HG03135 (cell line): ENCODE results near the gene FANCC.

Experiments used
- ATAC-seq: cut with Tn5 transposase; IDR thresholded peaks from one replicate; pipeline ENCODE4 v1.9.1; 2021; ENCODE audit warnings: mild to moderate bottlenecking, moderate library complexity; ENCODE audit not compliant: unreplicated experiment

Gene FANCC

DNA sequence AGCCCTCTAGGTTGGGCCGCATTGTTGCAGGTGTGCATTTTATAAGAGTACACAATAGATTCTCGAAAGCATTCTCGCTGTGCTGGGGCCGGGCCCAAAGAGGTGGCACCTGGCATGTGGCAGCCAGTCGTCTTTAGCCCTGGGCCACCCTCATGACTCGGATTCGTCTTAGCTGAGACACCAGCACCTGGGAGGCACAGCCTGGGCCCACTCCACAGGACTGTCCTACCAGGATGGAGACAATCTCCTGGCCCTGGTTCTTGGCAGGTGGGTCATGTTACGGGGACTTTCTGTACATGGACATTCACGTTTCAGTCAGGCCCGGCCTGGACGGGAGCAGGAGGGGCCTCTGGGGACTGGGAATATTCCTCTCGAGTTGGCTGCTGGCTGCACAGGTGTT, 212.5 kb downstream of the FANCC start:
- ATAC-seq: no peak

DNA sequence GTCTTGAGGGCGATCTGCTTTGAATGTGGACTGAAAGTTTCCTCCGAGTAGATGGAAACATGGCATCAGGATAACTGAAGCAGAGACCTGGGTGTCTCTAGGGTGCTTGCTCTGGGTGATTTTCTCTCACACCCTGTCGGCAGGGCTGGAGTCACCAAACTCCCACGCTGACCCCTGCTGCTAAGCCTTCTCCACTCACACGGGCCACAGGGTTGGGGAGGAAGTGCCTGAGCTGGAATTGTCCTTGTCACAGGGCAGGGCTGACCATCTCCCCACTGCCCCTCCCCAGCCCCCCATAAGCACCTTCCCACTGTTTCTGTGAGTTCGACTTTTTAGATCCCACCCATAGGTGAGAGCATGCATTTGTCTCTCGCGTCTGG, 212.9 kb downstream of the FANCC start:
- no peak for ATAC-seq

DNA sequence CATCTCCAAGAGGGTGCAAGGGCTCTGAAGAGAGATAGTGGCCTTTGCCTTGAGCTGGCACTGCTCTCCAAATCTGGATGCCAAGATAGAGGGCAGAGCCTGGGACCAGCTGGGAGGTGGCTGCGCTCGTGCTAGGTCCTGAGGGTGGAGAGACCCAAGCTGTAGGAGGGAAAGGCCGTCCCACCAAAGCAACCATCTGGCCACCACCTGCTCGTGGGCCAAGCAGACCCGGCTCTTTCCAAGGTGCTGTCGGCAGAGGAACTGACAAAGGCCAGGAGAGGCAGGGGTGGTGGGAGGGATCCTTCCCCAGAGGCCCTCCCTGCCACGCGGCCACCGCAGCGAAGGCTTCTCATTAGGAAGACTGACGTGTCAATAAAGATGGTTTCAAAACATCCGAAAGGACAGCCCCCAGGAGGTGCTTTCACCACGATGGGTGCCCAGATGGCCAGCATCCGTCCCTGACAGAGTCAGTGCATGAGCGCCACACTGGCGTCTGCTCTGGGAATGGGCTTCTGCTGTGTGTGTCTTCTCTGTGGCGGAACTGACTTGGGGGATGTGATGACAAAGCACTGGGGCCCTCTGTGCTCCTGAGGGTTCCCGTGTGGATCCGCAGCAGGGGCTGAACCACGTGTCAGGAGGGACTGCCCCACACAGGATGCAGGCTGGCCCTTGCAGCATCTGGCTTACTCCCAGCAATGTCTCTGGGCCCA, 213.5 kb downstream of the FANCC start:
- no peak for ATAC-seq

DNA sequence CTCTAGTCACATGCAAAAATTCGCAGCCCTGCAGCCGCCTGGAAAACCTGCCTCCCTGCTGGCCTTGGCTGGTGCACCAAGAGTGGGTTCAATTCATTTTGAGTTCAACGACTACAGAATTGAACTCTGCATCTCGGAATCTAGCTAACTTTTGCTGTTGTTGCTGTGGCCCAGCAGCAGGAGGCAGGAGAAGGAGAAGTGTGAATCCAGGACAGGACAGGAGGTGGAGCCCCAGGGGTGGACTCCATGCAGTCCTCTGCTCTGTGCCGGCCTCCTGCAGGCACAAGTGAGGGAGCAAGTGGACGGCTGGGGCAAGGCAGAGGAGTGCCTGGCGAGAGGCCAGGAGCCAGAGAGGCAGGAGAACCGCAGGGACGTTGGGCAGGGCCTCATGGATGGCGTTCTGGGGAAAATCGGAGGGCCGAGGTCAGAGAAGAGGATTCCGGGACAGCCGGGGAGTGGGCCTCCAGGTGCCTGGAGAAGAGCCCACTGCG, 214.2 kb downstream of the FANCC start:
- ATAC-seq: no peak

DNA sequence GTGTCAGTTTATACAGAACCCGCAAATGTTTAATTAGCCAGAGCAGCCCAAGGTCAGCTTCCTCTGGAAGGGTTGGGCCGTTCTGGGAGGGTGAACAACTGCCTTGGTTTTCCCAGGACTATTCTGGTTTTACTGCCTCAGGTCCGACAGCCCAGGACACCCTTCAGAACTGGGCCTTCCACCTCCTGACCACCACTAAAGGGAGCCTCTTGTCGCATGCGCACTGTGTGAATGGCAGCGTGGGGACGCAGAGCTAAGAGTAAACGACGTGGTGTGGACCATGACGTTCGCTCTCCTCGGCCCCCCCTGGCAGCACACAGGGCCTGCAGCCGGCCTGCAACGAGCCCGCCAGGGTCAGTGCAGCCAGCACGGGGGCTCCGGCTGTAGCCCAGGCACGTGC, 214.9 kb downstream of the FANCC start:
- ATAC-seq: no peak

DNA sequence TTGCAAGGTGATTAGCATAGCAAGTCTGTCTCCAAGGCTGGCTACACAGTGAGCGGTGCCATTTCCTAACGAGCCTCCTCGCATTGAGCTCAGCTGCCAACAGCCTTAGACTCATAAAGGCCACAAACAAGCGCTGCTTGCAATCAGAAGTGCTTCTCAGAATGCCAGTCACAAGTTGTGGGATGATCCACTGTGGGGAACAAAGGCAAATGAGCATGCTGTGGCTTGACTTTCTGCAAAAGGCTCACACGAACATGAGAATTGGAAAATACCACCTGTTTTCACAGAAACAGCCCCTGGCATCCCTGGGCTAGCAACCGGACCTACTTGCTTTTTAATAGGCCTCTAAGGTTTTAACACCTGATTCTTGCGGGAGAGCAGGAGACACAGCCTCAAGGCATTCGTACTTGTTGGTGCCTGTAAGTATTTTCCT, 215.5 kb downstream of the FANCC start:
- no peak for ATAC-seq

DNA sequence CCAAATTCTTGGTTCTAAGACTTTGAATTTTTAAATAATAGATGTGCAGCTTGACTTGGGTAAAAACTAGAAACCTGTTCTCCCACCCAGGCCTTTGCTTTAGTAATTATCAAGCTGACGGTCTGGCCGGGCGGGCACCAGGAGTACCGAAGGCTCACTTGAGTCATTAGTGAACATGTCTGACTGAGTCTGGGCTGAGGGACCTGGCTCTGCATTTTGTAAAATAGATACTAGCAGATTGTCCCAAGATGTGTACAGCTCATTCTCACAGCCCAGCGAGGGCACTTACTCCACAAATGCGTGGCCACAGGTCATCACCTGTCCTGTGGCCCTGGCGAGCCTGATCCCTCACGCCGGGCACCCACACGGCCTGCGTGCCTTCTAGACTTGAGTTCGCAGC, 216.2 kb downstream of the FANCC start:
- no peak for ATAC-seq

DNA sequence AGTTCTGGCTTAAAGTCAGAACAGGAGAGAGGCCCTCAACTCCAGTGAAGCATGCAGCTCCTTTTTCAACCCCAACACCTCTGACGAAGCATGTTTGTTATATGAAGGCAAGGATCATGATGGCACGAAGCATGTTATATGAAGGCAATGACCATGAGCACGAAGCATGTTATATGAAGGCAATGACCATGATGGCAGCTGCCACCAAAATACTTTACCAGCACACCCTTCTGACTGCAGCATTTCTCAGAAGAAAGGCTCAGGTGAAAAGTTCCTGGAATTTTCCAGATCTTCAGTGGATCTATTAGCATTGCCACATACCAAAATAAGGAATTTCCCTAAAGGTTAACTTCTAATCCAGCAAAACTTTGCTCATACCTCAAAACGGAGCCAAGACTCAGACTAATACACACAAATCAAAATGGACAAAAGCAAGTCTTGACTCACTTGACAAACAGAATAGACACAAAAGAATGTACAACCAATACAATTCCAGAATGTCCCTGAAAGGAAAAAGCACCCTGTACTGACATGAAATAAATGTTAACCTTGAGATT, 217.4 kb downstream of the FANCC start:
- ATAC-seq: no peak

DNA sequence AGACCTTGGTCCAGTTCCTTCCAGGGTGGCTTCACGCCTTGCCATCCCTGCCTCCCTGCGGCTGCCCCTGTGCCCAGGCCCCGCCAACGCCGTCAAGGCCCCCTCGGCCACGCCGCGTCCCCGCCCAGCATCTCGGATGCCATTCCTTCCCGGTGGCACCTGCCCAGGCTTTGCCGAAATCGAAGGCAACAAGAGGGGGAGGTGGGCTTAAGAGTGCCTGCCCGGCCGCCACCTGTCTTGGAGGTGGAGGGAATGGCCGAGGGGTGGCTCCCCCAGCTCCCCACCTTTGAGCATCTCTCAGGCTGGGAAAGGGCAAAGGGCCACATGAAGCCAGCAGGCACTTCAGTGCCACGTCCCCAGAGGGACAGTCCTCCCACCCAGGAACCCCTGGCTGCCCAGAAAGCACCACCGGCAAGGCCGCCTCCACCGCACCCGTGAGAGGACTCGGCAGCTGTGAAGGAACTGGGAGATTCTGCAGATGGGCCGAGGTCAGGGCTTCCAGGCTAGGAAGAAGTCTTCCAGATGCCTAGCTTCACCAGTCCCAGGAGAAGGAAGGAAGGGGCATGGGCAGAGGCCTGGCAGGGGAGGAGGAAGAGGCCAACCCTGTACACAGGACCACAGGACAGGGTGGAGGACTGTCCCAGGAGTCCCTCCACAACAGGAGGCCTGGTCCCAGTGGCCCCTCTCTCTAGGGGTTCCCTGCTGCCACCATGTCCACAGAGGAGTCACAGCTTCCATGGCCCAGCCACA, 218.0 kb downstream of the FANCC start:
- ATAC-seq: no peak

DNA sequence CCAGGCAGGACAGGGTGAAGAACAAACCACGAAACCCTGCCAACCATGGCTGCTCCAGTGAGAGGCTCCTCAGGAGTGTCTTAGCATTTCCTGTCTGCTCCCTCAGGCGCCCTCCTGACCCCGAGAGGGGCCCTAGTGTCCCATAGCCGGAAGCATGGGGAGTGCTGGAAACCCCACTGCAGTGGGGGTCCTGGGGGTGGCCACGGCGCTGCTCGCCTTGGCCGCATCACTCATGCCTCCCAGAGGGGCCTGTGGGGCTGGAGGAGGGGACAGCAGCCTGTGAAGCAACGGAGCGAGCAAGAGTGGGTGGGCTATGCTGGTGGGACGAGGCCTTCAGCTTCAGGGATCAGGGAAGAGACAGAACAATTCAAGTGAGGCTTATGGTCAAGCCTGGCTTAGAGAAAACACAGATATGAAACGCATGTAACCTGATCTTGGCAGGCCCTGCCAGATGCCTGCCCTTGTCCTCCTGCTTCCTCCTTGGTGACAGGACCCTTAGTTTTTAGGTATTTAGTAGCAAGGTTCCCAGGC, 219.1 kb downstream of the FANCC start:
- no peak for ATAC-seq

DNA sequence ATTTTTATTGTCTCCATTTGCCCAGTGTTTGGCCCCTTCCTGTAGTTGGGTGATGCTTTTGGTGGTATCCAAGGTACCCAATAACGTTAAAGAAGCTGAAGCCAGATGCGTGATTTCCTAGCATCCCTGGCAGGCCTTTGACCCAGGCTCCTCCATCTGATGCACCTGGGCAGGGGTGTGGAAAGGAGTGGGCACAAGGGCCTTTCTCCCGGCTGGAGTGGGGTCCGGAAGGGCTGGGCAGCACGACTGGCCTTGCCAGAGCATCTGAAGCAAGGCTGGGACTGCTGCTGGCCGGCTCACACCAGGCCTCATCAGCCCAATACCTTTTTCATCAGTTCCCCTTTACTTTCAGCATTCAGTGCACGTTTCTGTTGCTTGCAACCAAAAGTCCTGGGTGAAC, 220.2 kb downstream of the FANCC start:
- no peak for ATAC-seq

DNA sequence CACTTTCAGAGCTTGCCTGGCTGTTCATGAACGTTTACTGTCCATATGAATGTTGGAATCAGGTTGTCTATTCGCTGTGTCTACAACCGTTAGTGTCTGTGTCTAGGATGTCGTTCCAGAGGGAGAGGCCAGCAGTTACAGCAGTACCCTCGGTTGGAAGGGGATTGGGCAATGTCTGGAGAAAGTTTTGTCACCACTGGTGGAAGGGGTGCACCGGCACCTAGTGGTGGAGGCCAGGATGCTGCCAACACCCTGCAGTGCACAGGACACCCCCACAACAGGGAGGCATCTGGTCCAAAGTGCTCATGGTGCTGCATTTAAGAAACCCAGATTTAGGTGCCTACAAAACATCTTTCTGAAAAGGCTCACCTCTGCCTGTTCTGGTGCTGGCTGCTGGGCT, 220.7 kb downstream of the FANCC start:
- no peak for ATAC-seq

DNA sequence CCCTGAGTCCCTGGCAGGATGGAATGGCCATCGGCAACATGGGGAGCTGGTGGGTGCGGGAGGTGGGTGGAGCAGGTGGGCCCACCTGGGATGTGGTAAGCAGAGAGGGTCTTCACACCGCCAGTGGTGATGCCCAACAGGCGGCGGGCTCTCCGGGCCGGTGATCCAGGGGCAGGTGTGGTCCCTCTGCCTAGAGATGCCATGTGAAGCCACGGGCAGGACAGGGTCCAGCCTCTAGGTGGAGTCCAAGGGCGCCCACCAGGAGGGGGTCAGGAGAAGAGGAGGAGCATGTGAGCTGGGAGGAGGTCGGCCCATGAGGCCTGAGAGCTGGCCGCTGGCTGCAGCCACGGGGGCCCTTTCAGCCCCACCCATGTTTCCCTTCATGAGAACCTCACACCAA, 221.1 kb downstream of the FANCC start:
- no peak for ATAC-seq

DNA sequence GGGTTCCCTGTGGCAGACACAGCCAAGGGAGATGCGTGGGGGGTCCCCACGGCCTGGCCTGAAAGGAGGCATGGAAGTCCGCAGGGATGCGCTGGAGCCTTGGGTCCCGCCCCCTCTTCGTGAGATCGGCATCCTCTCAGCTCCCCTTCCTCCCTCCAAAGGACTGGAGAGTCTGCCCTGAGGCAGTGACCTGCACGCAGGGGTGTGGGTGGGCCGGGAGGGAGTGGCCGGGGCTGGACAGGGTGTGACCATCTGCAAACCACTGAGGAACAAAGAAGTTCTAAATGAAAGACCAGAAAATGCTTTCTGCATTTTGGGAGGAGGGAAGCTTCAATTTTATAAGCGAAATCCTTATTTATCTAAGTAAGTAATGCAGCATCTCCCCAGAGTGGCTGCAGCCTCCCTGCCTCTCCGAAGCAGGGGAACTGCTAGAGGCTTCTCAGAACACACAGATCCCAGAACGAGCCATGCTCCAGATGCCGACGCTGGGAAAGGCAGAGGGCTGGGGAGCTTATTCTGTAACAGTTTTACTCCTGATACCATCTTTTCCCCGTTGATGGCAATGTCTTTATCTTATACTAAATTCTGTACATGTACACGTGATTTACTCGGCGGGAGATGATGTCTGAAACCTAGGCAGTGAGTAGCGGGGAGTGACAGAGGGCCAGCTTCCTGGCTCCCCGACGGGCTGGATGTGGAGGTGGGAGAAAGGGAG, 221.7 kb downstream of the FANCC start:
- no peak for ATAC-seq

DNA sequence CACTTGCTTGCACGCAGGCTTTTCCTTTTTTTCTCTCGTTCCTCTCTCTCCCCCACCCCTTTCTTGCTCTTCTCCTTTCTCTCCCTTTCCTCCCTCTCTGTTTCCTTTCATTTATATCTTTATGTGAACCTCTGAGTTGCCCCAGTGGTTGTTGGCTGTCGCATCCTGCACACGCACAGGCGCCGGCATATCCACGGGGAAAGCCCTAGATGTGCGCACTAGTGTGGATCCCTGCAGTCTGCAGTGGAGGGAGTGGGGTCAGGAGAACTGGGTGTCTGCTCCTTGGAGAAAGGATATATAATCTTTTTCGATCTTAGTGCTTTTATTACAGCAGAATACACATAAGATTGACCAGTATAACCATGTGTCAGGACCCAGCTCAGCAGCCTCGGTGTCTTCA, 223.5 kb downstream of the FANCC start:
- ATAC-seq: no peak

DNA sequence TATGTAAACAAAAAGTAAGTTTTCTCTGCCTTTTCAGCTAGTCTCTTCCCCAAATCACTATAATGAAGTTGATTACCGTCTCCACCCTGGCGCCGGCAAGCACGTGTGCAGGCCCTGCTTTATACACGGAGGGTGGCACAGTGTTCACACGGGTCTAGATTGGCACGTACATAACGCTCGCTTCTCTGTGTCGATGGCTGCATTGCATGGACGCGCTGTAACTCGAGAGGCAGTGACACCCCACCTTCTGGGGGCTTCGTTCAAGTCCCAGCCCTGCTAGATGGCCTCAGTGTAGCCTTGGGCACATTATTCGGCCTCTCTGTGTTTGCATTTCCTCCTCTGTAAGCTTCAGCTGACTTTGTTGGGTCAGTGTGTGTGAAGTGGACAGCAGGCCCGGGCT, 223.9 kb downstream of the FANCC start:
- ATAC-seq: no peak

DNA sequence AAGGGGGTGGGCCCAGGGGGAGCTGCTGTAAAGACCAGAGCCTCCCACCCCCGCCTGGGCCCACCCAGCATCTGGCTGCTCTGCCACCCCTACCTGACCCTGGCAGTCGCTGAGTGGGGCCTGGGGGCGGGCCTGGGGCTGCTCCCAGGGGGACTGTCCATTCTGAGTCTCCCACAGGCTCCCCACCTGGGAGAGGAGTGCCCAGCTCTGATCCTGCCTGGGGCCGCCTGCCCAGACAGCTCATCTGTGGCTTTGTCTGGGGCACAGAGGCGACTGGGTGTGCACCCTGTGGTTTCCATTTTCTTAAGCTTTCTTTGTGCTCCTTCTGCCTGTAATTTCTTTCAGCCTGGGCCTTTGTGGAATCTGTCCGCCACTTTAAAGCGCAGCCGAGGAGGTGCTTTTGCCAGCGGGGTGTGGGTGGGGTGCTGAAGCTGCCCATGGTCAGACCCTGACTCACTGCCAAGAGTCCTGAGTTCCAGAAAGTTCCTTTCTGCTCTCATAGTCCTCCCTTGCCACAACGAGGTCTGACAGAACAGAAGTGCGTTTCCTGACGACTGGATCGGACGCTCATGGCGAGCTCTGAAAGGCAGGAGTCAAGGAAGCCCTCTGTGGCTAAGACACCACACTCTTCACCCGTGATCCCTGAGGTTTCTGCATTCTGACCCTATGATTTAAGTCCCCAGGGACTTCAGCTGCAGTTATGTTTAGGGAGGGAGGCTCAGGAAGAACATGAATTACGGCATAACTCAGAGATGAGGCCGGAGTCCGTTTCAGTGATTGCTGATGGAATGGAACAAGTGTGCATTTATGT, 225.0 kb downstream of the FANCC start:
- ATAC-seq: no peak

DNA sequence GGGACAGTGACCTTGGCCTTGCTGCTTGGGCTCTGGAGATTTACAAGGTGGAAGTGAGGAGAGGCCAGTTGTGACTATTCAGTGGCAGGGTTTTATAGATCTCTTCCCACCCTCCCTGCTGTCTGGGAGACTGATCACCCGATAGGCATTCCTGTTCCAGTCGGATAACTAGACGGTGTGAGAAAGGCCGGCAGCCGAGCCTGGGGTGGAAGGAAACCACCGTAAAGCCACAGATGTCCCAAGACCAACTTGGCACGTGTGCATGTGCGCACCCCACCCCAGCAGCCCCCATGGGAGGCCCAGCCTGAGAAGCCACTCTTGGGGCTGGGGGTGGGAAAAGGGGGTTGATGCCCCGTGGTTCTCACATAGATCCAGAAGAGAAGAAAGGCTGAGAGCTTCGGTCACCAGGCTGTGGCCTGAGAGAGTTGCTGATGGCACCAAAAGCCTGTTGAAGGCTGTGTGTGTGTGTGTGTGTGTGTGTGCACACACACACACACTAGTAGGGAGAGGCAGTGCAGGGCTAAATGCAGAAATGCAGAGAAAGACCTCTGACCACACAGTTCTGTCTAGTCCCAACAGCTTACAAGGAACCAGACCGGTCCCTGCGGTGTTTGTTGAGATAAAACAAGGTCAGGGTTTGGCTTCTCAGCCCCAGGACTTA, 225.8 kb downstream of the FANCC start:
- no peak for ATAC-seq

DNA sequence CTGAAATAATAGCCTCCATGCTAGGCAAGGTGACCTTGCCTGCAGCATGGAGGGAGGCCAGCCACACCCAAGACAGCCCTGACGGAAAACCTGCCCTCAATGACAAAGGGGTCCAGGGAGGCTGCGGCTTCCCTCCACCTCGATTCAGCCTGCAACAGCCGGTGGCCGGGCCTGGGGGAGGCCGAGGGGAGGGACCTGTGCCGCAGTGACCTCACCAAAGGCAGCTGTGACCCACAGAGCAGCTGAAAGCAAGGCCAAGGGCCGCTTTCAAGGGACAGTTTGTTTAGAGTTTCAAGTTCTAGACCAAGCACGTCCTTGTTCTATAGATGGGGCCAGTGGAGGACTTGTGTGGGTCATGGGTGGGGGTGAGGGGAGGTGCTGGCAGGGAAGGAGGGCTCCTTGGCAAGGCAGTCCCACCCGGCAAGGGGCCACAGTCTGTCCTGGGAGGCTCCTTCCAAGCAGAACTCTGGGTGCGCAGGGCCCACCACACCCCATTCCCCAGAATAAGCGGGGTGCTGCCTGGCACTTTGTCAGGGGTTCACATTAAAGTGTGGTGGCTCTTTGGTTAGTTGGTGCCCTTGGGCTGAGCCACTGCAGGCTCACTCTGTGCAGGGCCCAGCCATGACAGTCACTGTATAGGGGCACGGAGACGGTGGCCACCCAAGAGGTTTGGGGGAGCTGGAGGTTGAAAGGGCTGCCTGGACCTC, 226.5 kb downstream of the FANCC start:
- no peak for ATAC-seq
